LoVo (cell line): ENCODE measurements around the gene KCNK3.
A peak's percentile ranks its signal among the peaks of the same experiment; 100 is the strongest.

Experiments
- DNase-seq: peaks from one replicate; pipeline ENCODE4 v3.0.0-alpha.2; 2016; ENCODE audit warnings: low spot score

KCNK3 gene

DNA sequence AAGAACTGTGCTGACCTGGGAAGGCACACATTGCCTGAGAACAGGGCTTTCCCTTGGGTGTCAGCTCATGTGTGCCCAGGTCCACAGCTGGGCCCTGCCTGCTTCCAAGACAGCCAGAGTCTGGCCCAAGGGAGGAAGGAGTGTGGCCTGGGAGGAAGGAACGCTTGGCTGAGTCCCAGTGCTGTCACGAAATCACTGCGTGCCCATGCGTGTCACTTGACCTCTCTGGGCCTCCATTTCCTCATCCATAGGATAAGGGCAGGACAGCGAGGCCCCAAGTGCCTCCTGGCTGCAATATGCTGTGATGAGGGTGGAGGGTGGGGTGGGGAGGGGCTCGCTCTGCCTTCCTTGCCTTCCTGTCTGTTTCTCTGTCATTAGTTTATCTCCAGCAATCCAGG lies 642 bp upstream of the KCNK3 start:
- no peak for DNase-seq

DNA sequence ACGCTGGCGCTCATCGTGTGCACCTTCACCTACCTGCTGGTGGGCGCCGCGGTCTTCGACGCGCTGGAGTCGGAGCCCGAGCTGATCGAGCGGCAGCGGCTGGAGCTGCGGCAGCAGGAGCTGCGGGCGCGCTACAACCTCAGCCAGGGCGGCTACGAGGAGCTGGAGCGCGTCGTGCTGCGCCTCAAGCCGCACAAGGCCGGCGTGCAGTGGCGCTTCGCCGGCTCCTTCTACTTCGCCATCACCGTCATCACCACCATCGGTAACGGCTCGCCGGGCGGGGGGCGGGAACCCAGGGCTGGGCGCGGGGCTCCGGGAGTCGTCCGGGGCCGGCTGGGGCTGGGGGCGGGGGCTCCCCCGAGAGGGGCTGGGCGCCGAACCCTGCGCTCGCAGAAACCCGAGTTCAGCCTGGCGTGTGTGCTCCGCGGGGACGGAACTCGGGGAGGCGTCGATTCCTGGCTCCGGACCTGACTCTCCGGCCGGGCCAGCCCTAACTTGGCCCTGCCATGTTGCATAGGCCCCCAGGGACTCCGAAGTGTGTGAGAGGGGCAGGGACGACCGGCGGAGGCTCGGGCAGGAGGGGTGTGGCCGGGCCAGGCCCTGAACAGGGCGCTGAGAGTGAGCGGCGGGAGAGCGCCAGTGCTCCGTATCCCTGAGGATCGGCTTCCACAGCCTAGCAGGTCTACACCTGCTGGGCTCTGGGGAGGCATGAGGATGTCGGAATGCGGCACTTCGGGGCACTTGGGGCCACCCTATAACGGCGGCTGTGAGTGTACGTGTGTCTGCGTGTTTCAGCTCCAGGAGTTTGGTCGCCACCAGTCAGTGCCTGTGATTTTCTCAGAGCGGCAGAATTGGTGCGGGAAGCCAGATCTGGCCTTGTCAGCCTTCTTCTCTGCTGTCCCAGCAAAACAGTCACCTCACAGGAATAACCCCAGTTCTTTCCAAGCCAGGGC lies 651 bp downstream of the KCNK3 start:
- no peak for DNase-seq

GRCh38 chr2:26694001-26694400 lies 1.5 kb downstream of the KCNK3 start:
- DNase-seq: no peak

DNA sequence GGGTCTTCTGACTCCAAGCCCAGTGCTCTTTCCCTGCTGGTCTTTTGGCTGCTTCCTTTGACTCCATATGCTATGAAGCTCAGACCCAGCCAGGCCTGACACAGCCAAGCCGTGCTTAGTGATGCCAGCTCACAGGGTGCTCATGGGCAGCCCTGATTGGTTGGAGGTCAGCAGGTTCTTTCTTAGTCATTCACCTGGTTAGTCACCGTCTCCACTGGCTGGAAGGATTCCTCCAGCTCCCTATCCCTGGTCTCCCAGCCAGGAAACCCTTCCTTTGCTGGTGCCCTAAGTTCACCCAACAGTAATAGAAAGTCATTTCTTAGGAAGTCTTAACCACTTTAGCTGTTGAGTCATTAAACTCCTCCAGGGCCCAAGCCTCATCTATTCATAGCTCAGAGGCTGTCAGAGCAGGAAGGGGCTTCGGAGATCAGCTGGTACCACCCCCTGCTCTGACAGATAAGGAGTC lies 3.9 kb downstream of the KCNK3 start:
- DNase-seq: peak; percentile 67

GRCh38 chr2:26697425-26697824 lies 4.9 kb downstream of the KCNK3 start:
- DNase-seq: no peak

DNA sequence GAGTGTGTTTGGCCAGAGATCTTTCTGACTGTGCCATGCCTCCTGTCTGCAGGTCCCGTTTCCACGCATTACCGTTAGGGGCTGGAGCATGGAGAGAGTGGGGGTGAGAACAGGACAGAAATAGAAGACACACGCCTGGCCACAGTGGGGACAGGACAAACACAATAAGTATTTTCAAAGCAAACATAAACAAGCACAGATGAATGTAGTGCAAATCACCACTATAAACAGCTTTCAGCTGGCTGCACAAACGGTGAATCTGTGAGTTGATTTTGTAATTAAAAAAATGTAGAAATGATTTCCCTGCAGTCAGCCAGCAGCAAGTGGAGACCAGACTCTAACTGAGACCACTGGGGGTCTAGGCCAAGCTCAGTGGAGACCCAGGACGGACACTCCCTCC lies 6.8 kb downstream of the KCNK3 start:
- DNase-seq: no peak

GRCh38 chr2:26700078-26700477 lies 7.6 kb downstream of the KCNK3 start:
- DNase-seq: no peak

- DNase-seq: no peak
Observed at GRCh38 chr2:26701596-26701995, 9.1 kb downstream of the KCNK3 start.

DNA sequence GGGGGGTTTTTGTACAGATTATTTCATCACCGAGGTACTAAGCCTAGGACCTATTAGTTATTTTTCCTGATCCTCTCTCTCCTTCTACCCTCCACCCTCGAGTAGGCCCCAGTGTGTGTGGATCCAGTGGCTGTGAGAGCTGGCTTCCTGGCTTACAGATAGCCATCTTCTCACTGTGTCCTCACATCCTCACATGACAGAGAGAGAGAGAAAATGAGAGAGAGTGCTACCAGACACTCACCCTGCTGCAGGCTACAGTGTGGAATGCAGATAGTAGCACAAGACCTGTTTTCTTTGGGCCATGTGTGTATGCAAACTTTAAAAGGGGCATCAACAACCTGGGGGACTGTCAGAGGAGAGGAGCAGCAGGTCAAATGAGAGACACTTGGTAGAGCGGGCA lies 9.5 kb downstream of the KCNK3 start:
- no peak for DNase-seq

GRCh38 chr2:26704441-26704977 lies 12.0 kb downstream of the KCNK3 start:
- no peak for DNase-seq

- no peak for DNase-seq
Observed at GRCh38 chr2:26705126-26705525, 12.6 kb downstream of the KCNK3 start.

DNA sequence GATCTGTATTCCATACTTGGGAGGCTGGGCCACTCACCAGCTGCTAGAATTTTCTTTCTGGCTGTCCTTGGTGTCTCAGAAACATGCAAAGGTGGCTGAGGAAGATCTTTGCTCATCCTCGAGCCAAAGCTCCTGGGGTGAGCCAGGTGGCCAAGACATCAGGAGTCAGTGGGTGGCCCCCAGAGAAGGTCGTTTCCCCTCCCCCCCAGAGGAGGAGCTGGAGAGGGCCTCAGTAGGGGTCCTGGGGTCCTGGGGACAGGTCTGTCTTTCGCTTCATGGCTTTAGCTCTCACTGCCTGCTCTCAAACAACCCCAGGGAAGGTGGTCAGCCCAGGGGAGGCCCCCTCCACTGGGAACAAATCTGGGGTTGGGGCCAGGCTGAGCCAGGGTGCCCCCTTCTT lies 13.6 kb downstream of the KCNK3 start:
- DNase-seq: no peak

- DNase-seq: no peak
Observed at GRCh38 chr2:26706616-26707473, 14.3 kb downstream of the KCNK3 start.

DNA sequence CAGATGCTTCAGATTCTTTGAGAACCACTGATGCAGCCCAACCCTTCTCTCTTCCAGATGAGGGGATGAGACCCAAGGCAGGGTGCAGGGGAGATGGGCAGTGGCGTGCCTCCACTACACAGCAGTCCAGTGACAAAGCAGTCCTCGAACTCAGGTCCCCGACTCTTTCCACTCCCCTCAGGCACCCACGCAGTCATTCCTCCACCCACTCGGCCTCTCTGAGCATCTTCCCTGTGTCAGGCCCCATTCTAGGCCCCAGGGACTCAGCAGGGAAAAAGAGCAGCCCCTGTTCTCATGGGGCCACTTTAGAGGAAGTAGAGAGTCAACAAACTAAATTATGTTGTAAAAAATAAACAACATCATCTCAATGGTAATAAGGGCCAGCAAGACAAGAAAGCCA lies 15.2 kb downstream of the KCNK3 start:
- DNase-seq: no peak

GRCh38 chr2:26708457-26708856 lies 15.9 kb downstream of the KCNK3 start:
- no peak for DNase-seq

DNA sequence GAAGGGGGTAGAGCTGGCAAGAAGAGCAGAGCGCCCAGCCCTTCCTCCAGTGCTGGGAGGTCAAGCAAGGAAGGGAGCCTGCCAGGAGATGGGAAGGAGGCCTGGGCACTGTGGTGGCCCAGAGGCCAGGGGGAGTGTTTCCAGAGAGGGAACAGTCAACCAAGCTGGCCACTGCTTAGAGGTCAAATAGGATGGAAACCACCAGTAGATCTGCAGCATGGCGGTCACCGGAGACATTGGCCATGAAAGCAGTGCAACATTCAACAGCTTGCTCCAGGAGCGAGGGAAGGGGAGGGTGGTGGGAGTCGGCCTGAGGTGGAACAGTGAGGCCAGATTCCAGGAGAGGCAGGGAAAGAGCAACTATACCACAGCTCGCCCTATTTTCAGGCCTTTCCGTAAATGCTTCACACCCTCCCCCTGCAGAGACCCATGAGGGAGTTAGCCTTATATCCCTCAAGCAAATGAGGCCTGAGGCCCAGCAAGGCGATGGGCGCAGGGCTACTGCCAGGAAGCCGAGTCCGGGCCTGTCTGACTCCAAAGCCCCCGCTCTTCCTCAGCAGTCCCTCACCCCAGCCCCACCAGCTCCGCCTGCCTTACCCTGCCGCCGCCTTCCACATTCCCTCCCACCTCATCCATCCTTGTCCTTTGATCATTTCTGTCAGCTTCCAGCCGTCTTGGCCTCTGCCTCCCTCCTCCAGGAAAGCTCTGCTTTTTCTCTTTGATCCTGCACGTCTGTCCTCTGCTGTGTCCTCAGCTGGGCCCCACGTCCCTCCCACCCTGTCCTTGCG lies 17.0 kb downstream of the KCNK3 start:
- DNase-seq: no peak

GRCh38 chr2:26710145-26710544 lies 17.6 kb downstream of the KCNK3 start:
- no peak for DNase-seq

DNA sequence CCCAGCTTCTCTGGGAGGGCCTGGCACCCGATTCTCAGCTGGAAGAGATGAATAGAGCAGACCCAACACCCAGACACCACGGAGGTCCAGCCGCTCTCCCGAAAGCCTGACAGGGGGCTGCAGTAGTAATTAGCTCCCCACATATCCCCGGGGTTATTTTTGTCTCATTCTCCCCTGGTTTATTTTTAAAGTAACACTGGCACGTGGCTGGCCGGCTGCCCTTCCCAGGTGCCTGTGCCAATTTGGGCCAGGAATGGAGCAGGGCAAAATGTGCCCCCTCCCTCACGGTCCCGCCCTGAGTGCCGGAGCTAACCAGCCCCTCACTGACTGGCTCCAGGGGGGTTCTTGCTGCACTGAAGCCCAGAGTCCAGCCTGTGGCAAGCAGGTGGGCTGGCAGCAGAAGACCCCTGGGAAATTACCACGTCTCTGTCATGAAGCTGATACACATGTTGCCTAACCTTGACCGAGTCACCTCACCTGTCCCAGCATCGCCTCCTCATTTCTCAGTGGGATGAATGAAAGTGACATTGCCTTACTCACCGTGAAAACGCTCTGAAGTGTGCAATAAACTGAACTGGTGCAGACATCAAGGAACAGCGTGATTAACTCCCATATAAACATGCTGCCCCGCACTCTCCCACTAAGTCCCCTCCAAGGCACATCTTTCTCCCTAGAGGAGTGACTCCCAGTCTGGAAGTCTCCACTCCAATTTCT lies 18.4 kb downstream of the KCNK3 start:
- DNase-seq: no peak

- DNase-seq: no peak
Observed at GRCh38 chr2:26711457-26712161, 19.1 kb downstream of the KCNK3 start.
